Esophagus mucosa (tissue), 1 donor: Measurements from ENCODE around the gene CD300LG. TPM values are rescaled to one million over a fixed set of nuclear protein-coding genes. Genes with fewer than 3 reads are reported as not detected.
"Not testable (repeated sequence)": the region's sequence is repeated elsewhere in the genome, so short reads cannot be mapped to it uniquely, and the experiment has no call there.

ENCODE experiments used
- ATAC-seq: fragments of 200-7000 bp; cut with Tn5 transposase; one replicate; pipeline ENCODE4 v1.9.1; 2020
- total RNA-seq: library from RNA; stranded (reverse); gene quantifications from one replicate; pipeline ENCODE4 v1.2.4, GENCODE V29; 2023
- donor health status: DM: yes; HTN: yes; CAD: no.

Gene CD300LG
- total RNA-seq: 0.28 TPM

- ATAC-seq: no peak
Observed at GRCh38 chr17:43846963-43847371, at the start of gene CD300LG. CD300LG (plus strand) TSS chr17:43847176; CDS start chr17:43847217, 41 bp downstream.

GRCh38 chr17:43798024-43798423, 49.0 kb upstream of the CD300LG start:
- not testable (repeated sequence) for ATAC-seq

- no peak for ATAC-seq
Observed at GRCh38 chr17:43799047-43799446, 47.9 kb upstream of the CD300LG start.

- no peak for ATAC-seq
Observed at GRCh38 chr17:43800736-43801135, 46.2 kb upstream of the CD300LG start.

- no peak for ATAC-seq
Observed at GRCh38 chr17:43801844-43802243, 45.1 kb upstream of the CD300LG start.

GRCh38 chr17:43803758-43804157, 43.2 kb upstream of the CD300LG start:
- no peak for ATAC-seq

- ATAC-seq: no peak
Observed at GRCh38 chr17:43805117-43805516, 41.9 kb upstream of the CD300LG start.

GRCh38 chr17:43808076-43808475, 38.9 kb upstream of the CD300LG start:
- ATAC-seq: no peak

GRCh38 chr17:43809121-43809520, 37.9 kb upstream of the CD300LG start:
- ATAC-seq: no peak

- ATAC-seq: no peak
Observed at GRCh38 chr17:43810226-43810715, 36.7 kb upstream of the CD300LG start.

- ATAC-seq: no peak
Observed at GRCh38 chr17:43810823-43811222, 36.2 kb upstream of the CD300LG start.

GRCh38 chr17:43812396-43813265, 34.3 kb upstream of the CD300LG start:
- ATAC-seq: no peak

GRCh38 chr17:43813386-43813785, 33.6 kb upstream of the CD300LG start:
- no peak for ATAC-seq

- no peak for ATAC-seq
Observed at GRCh38 chr17:43814026-43814425, 33.0 kb upstream of the CD300LG start.

GRCh38 chr17:43814714-43815113, 32.3 kb upstream of the CD300LG start:
- no peak for ATAC-seq

GRCh38 chr17:43816336-43817320, 30.3 kb upstream of the CD300LG start:
- no peak for ATAC-seq

GRCh38 chr17:43817826-43818225, 29.1 kb upstream of the CD300LG start:
- ATAC-seq: no peak

- no peak for ATAC-seq
Observed at GRCh38 chr17:43818966-43819365, 28.0 kb upstream of the CD300LG start.

- ATAC-seq: no peak
Observed at GRCh38 chr17:43820759-43821158, 26.2 kb upstream of the CD300LG start.

GRCh38 chr17:43822570-43823190, 24.3 kb upstream of the CD300LG start:
- ATAC-seq: peak; percentile 28

GRCh38 chr17:43823350-43824084, 23.5 kb upstream of the CD300LG start:
- ATAC-seq: peak; percentile 57

- ATAC-seq: no peak
Observed at GRCh38 chr17:43825567-43825966, 21.4 kb upstream of the CD300LG start.
